Measurements from ENCODE around the gene TBC1D1. TPM values are rescaled to one million over a fixed set of nuclear protein-coding genes. Genes with fewer than 3 reads are reported as not detected.

Gene TBC1D1
- total RNA-seq, 1 donor, result 66.6 TPM

GRCh38 chr4:38133711-38134480 lies 243.0 kb downstream of the TBC1D1 start:
- TF ChIP-seq CTCF (IDR thresholded peaks at IDR 0.05; ENCODE audit: extremely low read depth, low read depth, low read length), result no peak
- H3K27ac ChIP-seq (ENCODE audit: low read depth, low read length), result peak overlapping the region; percentile 95
- no peak for DNase-seq (ENCODE audit: insufficient read length, low spot score, missing footprints)
- no peaks in the 10 kb centered on the region for H4K20me1 ChIP-seq (ENCODE audit: insufficient read depth, low read length)
- no peaks in the 10 kb centered on the region for H3K27me3 ChIP-seq (ENCODE audit: insufficient read depth, low read length)
- peaks cover 28% of the 10 kb centered on the region for H3K36me3 ChIP-seq (ENCODE audit: insufficient read depth, low read length)
- no peak overlapping the region for H3K4me3 ChIP-seq (ENCODE audit: insufficient read depth, low read length)
- H3K9me3 ChIP-seq (ENCODE audit: low read depth, low read length), result no peaks in the 10 kb centered on the region
- H3K79me2 ChIP-seq (ENCODE audit: insufficient read depth, low read length), result no peaks in the 10 kb centered on the region
- H2AFZ ChIP-seq (ENCODE audit: low read length), result no peak overlapping the region
- peaks cover 15% of the 10 kb centered on the region for H3K4me1 ChIP-seq (ENCODE audit: insufficient read depth, low read length)
- no peak overlapping the region for H3K4me2 ChIP-seq (ENCODE audit: insufficient read depth, low read length)

GRCh38 chr4:38135201-38135600 lies 244.3 kb downstream of the TBC1D1 start:
- Histone ChIP-seq H3K79me2 (ENCODE audit: insufficient read depth, low read length) (no peaks in the 10 kb centered on the region), H4K20me1 (ENCODE audit: insufficient read depth, low read length) (no peaks in the 10 kb centered on the region), H3K36me3 (ENCODE audit: insufficient read depth, low read length) (peaks cover 37% of the 10 kb centered on the region), H3K4me1 (ENCODE audit: insufficient read depth, low read length) (peaks cover 15% of the 10 kb centered on the region), H3K27me3 (ENCODE audit: insufficient read depth, low read length) (no peaks in the 10 kb centered on the region), H3K27ac (ENCODE audit: low read depth, low read length) (no peak overlapping the region), H3K4me2 (ENCODE audit: insufficient read depth, low read length) (no peak overlapping the region), H3K9me3 (ENCODE audit: low read depth, low read length) (no peaks in the 10 kb centered on the region), H3K4me3 (ENCODE audit: insufficient read depth, low read length) (no peak overlapping the region), H2AFZ (ENCODE audit: low read length) (no peak overlapping the region)
- no peak for TF ChIP-seq CTCF (IDR thresholded peaks at IDR 0.05; ENCODE audit: extremely low read depth, low read depth, low read length)
- DNase-seq (ENCODE audit: insufficient read length, low spot score, missing footprints), result no peak

- no peak overlapping the region for H3K4me2 ChIP-seq (ENCODE audit: insufficient read depth, low read length)
- no peak for TF ChIP-seq CTCF (IDR thresholded peaks at IDR 0.05; ENCODE audit: extremely low read depth, low read depth, low read length)
- no peaks in the 10 kb centered on the region for H3K27me3 ChIP-seq (ENCODE audit: insufficient read depth, low read length)
- H3K27ac ChIP-seq (ENCODE audit: low read depth, low read length), result no peak overlapping the region
- no peak for DNase-seq (ENCODE audit: insufficient read length, low spot score, missing footprints)
- H2AFZ ChIP-seq (ENCODE audit: low read length), result no peak overlapping the region
- H3K4me1 ChIP-seq (ENCODE audit: insufficient read depth, low read length), result peaks cover 14% of the 10 kb centered on the region
- no peaks in the 10 kb centered on the region for H3K9me3 ChIP-seq (ENCODE audit: low read depth, low read length)
- no peaks in the 10 kb centered on the region for H3K79me2 ChIP-seq (ENCODE audit: insufficient read depth, low read length)
- H4K20me1 ChIP-seq (ENCODE audit: insufficient read depth, low read length), result no peaks in the 10 kb centered on the region
- H3K4me3 ChIP-seq (ENCODE audit: insufficient read depth, low read length), result no peak overlapping the region
- H3K36me3 ChIP-seq (ENCODE audit: insufficient read depth, low read length), result peaks cover 37% of the 10 kb centered on the region
Observed at GRCh38 chr4:38136604-38137003, 245.7 kb downstream of the TBC1D1 start.

- no peak overlapping the region for H3K27ac ChIP-seq (ENCODE audit: low read depth, low read length)
- no peak for TF ChIP-seq CTCF (IDR thresholded peaks at IDR 0.05; ENCODE audit: extremely low read depth, low read depth, low read length)
- no peaks in the 10 kb centered on the region for H3K27me3 ChIP-seq (ENCODE audit: insufficient read depth, low read length)
- H4K20me1 ChIP-seq (ENCODE audit: insufficient read depth, low read length), result no peaks in the 10 kb centered on the region
- peaks cover 14% of the 10 kb centered on the region for H3K4me1 ChIP-seq (ENCODE audit: insufficient read depth, low read length)
- no peak overlapping the region for H3K4me3 ChIP-seq (ENCODE audit: insufficient read depth, low read length)
- no peaks in the 10 kb centered on the region for H3K9me3 ChIP-seq (ENCODE audit: low read depth, low read length)
- DNase-seq (ENCODE audit: insufficient read length, low spot score, missing footprints), result no peak
- no peak overlapping the region for H3K4me2 ChIP-seq (ENCODE audit: insufficient read depth, low read length)
- no peaks in the 10 kb centered on the region for H3K79me2 ChIP-seq (ENCODE audit: insufficient read depth, low read length)
- H2AFZ ChIP-seq (ENCODE audit: low read length), result no peak overlapping the region
- H3K36me3 ChIP-seq (ENCODE audit: insufficient read depth, low read length), result peaks cover 37% of the 10 kb centered on the region
Observed at GRCh38 chr4:38137080-38137479, 246.2 kb downstream of the TBC1D1 start.

Data from osteoblast (primary cell).